ENCODE data around the gene NHS. TPM values are rescaled to one million over a fixed set of nuclear protein-coding genes. Genes with fewer than 3 reads are reported as not detected.

NHS gene
- polyA plus RNA-seq, 2 of the 4 experiments (the other 2 are of a cell fraction), result 3.6 to 5.0 TPM

GRCh38 chrX:17713288-17713687, 338.3 kb downstream of the NHS start:
- Histone ChIP-seq H3K9me3 (no peaks in the 10 kb centered on the region), H3K4me3 (no peak overlapping the region), H3K4me2 (no peak overlapping the region), H3K27ac (no peak overlapping the region), H3K4me1 (no peaks in the 10 kb centered on the region)
- DNase-seq (ENCODE audit: low read depth in 1 of 2, low spot score in 1 of 2) (no peak), FAIRE-seq (no peak), ATAC-seq (no peak)
- CTCF ChIA-PET, result no interaction called here
- POLR2A ChIA-PET, result no interaction called here
- no peak for TF ChIP-seq HOXB5 (CRISPR knock-in tag; IDR thresholded peaks at IDR 0.05)
- TF ChIP-seq PHF8 (IDR thresholded peaks at IDR 0.05; ENCODE audit: borderline replicate concordance, low read depth), result no peak
- no peak for TF ChIP-seq ELK1 (IDR thresholded peaks at IDR 0.05; ENCODE audit: low read depth, low read length)
- TF ChIP-seq E2F6 (IDR thresholded peaks at IDR 0.05; ENCODE audit: borderline replicate concordance, low read depth), result no peak
- no peak for TF ChIP-seq HDAC2 (IDR thresholded peaks at IDR 0.05)
- 29% methylated on average over 2 of the region's 2 CpGs for WGBS (ENCODE audit: missing lambda C conversion rate)

GRCh38 chrX:17718649-17719165, 343.7 kb downstream of the NHS start:
- Histone ChIP-seq H3K4me1 (no peaks in the 10 kb centered on the region), H3K27ac (no peak overlapping the region), H3K9me3 (no peaks in the 10 kb centered on the region), H3K4me2 (no peak overlapping the region), H3K4me3 (no peak overlapping the region)
- CTCF ChIA-PET, result no interaction called here
- POLR2A ChIA-PET, result no interaction called here
- TF ChIP-seq RAD21 (conservative IDR thresholded peaks at IDR 0.05 in 1 of 2, IDR thresholded peaks at IDR 0.05 in 1 of 2) (no peak), TP53 (CRISPR knock-in tag; IDR thresholded peaks at IDR 0.05) (no peak), HMGXB4 (CRISPR knock-in tag; IDR thresholded peaks at IDR 0.05; ENCODE audit: borderline replicate concordance) (no peak)
- FAIRE-seq (no peak), DNase-seq (ENCODE audit: low read depth in 1 of 2, low spot score in 1 of 2) (no peak), ATAC-seq (no peak)

GRCh38 chrX:17719711-17720110, 344.7 kb downstream of the NHS start:
- FAIRE-seq (no peak), ATAC-seq (no peak), DNase-seq (ENCODE audit: low read depth in 1 of 2, low spot score in 1 of 2) (no peak)
- WGBS (ENCODE audit: missing lambda C conversion rate), result 90% methylated on average over 6 of the region's 6 CpGs
- Histone ChIP-seq H3K27ac (no peak overlapping the region), H3K4me2 (no peak overlapping the region), H3K4me1 (no peaks in the 10 kb centered on the region), H3K4me3 (no peak overlapping the region), H3K9me3 (no peaks in the 10 kb centered on the region)
- POLR2A ChIA-PET, result no interaction called here
- CTCF ChIA-PET, result no interaction called here
- TF ChIP-seq BHLHE40 (IDR thresholded peaks at IDR 0.05; ENCODE audit: low read depth, low read length), result no peak
- TF ChIP-seq CHD2 (IDR thresholded peaks at IDR 0.05; ENCODE audit: low read length, partially characterized antibody), result no peak
- no peak for TF ChIP-seq ATOH8 (CRISPR knock-in tag; IDR thresholded peaks at IDR 0.05; ENCODE audit: low read depth)
- TF ChIP-seq RFX5 (IDR thresholded peaks at IDR 0.05), result no peak
- TF ChIP-seq EHMT2 (IDR thresholded peaks at IDR 0.05; ENCODE audit: low read depth), result no peak
- no peak for TF ChIP-seq ZNF302 (CRISPR knock-in tag; IDR thresholded peaks at IDR 0.05)
- no peak for TF ChIP-seq ZFP36 (IDR thresholded peaks at IDR 0.05; ENCODE audit: borderline replicate concordance, partially characterized antibody)
- TF ChIP-seq PHF8 (IDR thresholded peaks at IDR 0.05; ENCODE audit: borderline replicate concordance, low read depth), result no peak
- TF ChIP-seq GATA3 (IDR thresholded peaks at IDR 0.05; ENCODE audit: borderline replicate concordance), result no peak
- no peak for TF ChIP-seq ELK1 (IDR thresholded peaks at IDR 0.05; ENCODE audit: low read depth, low read length)
- TF ChIP-seq HOXA7 (CRISPR knock-in tag; IDR thresholded peaks at IDR 0.05), result no peak
- TF ChIP-seq FOSB (CRISPR knock-in tag; IDR thresholded peaks at IDR 0.05), result no peak
- no peak for TF ChIP-seq SMC3 (IDR thresholded peaks at IDR 0.05)
- no peak for TF ChIP-seq CBX2 (IDR thresholded peaks at IDR 0.05; ENCODE audit: borderline replicate concordance, low read depth)
- no peak for TF ChIP-seq ESRRA (IDR thresholded peaks at IDR 0.05; ENCODE audit: borderline replicate concordance, low read length)
- TF ChIP-seq KDM1A (IDR thresholded peaks at IDR 0.05; ENCODE audit: low read depth), result no peak
- no peak for TF ChIP-seq PBX3 (IDR thresholded peaks at IDR 0.05)
- no peak for TF ChIP-seq RAD21 (conservative IDR thresholded peaks at IDR 0.05 in 1 of 2, IDR thresholded peaks at IDR 0.05 in 1 of 2)

Data from A549 (cell line).